Adrenal gland (tissue), 5 donors: ENCODE results near the gene RNF167.

Experiments
- CTCF ChIP-seq, 6 experiments: fragments of 450-650 bp in 4 of 6; fragments of 200-600 bp in 2 of 6; sonication (generic) in 1 of 6; IDR thresholded peaks; 1 replicate in 5 of 6; 2 replicates in 1 of 6; pipeline versions ENCODE4 v1.5.1 to v1.8.0; 2016 to 2021; ENCODE audit warnings: antibody characterized with exemption in 6 of 6, mild to moderate bottlenecking in 2 of 6, moderate library complexity in 1 of 6
- POLR2A ChIP-seq, 2 donors: fragments of 450-650 bp; IDR thresholded peaks; one replicate each; pipeline ENCODE4 v1.6.1; 2017; ENCODE audit warnings: antibody characterized with exemption in 2 of 2, mild to moderate bottlenecking in 2 of 2, moderate library complexity in 1 of 2
- donor health status: DM: no; HTN: no; CAD: no.

- TF ChIP-seq CTCF (IDR thresholded peaks at IDR 0.05) (no peak), POLR2A (IDR thresholded peaks at IDR 0.05) (no peak)
Measured at GRCh38 chr17:4891411-4892410, 48.4 kb upstream of the RNF167 start.
